D341Med (cell line): Measurements from ENCODE around the gene NT5DC4.

Experiments
- DNase-seq: peaks from one replicate; pipeline ENCODE4 v3.0.0; 2012; ENCODE audit warnings: low spot score

Gene NT5DC4

DNA sequence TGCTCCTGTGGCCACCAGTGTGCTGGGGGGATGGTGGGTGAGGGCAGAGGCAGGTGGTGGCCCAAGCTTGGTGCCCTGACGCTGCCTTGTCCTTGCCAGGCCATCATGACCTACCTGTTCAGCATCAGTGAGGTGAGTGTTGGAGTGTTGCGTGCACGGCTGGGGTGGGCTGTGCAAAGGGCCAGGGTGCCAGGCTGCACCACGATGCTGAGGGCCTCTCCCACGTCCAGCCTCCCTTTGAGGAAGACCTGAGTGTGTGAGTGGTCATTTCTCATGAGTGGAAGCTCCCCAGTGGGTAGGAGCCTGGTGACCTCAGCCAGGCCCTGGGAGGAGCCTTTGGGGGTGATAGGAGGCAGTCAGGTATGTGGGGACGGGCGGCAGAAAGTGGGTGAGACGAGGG, 3.2 kb downstream of the NT5DC4 start:
- no peak for DNase-seq

DNA sequence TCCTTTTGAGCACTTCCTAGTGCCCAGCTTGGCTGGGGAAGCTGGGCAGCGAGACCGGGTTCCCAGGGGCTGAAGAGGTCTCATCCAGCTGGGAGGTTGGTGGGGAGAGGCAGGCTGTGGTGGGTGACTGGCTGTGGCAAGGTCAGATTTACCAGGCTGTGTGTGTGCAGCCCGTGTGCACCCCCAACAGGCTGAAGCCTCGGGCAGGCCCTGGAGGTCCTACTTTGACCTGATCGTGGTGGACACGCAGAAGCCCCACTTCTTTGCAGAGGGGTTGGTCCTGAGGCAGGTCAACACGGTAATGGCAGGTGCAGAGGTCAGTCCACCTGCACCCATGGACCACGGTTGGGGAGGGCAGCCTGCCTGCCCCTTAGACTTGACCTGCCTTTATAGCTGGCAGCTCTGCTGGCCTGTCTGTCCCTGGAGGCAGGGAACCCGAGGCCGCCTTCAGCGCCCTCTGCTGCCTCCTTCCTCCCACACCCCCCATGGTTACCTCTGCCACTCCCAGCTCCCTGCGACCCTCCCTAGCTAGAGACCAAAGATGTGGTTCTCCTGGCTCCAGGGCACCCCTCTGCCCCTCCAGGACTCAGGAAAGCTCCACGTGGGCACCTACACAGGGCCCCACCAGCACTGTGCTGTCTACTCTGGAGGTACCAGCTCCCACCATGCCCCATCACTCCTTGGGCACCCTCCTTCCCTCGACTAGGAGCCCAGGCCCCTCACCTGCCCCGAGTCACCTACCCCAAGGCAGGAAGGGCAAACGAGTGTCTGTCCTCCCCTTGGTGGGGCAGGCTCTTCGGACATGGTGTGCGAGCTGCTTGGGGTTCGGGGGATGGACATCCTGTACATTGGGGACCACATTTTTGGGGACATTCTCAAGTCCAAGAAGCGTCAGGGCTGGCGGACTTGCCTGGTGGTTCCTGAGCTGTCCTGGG, 4.0 kb downstream of the NT5DC4 start:
- DNase-seq: peak; percentile 54

DNA sequence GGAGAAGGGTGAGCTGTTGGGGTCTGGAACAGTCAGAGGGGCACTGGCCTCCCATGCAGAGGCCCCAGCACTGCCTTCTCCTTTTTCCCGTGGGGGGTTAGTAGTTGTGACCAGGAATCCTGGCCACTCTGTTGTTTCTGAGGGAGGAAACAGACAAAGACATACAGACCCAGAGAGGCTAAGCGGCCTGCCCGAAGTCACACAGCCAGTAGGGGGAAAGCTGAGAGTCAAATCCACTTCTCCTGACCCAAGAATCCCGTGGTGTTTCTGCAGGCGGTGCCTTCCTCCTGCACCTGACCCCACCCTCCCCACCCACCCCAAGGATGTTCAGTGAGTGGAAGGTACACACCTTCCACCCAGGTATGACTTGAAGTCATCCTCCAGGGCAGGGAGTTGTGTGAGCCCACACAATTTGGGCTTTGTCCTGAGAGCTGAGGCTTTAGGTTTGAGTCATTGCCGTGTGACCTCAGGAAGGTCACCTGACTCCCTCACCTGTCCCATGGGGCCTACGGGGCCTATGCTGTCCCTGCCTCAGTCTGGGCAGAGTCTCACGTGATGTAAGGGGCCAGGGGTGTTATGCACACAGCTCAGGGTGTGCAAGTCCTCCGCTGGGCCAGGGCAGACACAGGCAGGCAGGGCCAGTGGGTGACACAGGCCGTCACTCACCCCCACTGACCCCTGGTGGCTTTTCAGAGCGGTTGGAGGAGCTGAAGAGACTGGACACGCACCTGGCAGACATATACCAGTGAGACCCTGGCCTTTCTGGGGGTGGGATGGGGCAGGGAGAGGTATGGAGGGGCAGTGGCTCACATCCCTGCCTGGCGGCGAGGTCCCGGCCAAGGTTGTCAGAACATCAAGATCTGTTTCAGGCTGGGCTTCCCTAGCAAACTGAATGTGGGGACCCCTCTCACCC, 5.0 kb downstream of the NT5DC4 start:
- DNase-seq: no peak

DNA sequence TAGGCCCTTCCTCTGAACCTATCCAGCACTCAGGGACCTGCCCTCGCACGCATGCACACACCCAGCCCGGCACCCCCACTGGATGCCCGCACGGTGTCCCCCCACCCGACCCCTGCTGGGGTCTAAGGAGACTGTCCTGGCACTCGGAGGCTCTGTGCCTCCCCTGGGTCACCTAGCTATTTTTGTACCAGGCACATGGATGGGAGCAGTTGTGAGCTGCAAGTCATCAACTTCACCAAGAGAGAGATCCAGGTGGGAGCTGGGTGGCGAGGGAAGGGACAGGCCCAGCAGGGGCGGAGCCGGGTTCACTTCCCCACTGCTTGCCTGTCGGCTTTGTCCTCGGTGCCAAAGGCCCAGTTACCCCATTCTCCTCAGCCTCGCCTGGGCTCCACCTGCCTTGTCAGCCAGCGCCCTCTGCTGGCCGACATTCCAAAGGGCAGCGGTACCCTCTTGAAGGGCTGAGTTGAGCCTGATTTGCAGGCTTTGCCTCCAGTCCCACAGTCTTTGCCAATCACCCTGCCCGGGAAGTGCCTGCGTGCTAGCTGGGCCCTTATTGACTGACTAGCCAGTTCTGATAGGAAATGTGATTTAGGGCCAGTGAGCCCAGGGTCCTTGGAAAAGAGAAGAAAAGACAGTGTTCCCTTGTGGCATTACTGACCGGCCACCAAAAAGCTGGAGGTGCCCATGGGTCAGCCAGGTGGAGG, 5.8 kb downstream of the NT5DC4 start:
- DNase-seq: peak; percentile 91

DNA sequence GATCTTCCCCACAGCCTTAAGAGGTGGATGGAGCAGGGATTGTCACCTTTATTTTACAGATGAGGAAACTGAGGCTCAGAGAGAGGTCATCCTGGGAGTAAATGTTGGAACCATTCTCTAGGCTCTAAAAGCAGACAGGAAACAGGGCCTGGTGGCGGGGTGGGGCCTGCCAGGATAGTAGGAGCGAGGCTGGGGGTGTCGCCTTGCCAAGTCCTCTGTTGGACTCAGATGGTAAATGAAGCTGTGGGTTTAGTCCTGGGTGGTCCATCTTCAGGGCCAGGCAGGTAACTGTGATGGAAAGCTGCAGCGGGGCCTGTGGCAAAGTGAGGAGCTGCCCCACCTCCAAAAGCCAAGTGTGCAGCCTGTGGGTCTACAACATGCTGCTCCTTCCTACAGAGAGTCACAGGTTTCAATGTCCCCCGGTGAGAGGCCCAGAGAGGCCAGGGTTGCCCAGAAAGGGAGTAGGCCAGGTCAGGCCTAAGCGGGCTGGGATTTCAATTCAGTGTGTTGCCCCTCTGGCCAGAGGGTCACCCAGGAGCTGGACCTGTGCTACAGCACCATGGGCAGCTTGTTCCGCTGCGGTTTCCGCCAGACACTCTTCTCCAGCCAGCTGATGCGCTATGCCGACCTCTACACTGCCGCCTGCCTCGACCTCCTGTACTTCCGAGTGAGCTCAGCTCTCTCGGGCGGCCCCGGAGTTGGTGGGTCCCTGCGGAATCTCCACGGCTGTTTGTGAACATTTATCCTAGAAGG, 6.6 kb downstream of the NT5DC4 start:
- no peak for DNase-seq

DNA sequence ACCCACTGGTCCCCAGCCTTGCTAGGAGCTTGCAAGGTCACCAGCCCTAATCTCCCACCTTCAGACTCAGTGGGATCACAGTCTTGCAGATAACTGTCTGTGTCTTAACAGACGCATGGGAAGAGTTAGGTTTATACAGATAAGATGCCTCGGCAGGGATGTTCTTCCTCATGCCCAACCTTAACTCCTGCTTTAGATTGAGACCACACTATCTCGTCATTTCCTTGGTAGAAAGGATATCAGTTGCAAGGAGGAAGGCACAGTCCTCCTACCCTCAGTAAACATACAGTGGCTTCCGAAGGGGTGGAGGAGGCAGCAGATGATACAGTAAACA, 7.2 kb downstream of the NT5DC4 start:
- DNase-seq: no peak

DNA sequence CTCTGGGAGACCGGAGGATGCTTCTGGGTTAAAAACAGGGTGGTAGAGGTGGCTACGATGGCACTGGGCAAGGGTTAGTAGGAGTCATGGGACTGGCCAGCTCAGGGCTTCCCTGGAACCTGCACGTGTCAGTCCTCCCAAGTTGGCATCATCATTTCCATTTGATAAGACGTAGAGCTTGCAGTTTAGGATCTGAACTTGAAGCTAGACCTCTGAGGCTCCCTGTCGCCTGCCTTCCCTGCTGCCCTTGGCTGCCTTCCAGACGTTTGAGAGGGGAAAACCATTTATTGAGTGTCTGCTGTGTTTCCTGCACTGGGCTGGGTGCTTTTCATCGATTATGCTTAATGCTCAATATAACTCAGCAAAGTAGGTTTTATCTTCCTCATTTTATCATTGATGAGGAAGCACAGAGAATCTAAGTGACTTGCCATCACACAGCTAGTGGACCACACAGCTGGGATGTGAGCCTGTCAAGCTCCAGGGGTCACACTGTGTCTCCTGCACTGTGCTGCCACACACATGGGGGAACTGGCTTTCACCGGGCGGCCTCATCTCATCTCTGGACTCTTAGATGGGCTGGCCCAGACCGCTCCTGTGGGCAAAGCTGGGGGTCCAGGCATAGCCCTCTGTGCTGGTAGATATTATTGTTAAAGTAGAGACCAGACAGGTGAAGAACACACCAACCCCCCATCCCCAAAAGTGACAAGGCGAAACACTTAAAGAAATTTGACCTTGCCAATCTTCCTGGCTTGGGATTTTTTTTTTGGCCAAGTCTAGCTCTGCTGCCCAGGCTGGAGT, 7.8 kb downstream of the NT5DC4 start:
- no peak for DNase-seq

DNA sequence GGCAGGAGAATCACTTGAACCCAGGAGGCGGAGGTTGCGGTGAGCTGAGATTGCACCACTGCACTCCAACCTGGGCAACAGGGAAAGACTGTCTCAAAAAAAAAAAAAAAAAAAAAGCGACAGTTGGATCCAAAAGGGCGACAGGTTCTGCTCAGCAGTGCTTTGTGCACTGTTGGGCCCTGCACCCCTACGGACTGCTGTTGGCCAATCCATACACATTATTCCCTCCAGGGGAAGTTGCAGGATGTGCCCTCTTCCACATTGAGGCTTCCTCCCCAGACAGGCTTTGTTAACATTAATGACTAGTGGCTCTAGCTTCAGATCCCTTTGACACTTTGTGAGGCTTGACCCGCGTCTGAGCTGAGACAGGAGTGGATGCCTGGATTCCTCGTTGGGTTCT, 9.4 kb downstream of the NT5DC4 start:
- DNase-seq: no peak

DNA sequence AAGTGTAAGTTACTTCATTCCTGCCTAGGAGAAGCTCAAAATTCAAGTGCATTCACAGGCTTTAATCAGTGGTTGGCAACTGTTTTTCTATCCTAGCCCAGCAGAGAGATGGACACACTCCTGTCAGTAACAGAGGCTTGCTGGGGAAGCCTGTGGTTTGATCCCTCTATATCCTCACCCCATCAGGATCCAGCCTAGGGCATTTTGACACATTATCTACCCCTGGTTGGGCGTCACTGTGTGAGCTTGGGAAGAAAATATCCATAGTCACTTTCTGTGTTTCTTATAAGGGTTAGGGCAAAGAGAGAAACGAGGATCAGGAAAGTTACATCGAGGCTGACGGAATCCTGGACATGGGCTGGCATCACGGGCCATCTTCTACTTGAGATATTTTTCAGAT, 10.0 kb downstream of the NT5DC4 start:
- DNase-seq: no peak

DNA sequence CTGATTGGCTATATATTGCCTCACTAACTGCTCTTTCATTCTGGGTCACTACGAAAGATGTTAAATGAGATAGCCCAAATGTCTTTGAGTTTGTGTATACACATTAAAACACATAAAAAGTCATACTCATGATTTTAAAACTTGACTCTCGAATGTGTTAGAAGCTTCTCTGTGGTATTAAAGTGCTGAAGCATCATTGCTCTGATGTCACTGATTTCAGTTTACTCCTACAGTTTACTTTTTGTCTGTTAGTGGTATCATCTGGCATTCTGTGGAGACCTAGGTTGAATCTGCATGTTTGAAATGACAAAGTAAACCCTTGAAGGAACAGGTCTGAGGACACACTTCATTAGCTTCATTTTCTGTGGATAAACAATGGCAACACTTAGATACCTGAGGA, 10.7 kb downstream of the NT5DC4 start:
- no peak for DNase-seq

DNA sequence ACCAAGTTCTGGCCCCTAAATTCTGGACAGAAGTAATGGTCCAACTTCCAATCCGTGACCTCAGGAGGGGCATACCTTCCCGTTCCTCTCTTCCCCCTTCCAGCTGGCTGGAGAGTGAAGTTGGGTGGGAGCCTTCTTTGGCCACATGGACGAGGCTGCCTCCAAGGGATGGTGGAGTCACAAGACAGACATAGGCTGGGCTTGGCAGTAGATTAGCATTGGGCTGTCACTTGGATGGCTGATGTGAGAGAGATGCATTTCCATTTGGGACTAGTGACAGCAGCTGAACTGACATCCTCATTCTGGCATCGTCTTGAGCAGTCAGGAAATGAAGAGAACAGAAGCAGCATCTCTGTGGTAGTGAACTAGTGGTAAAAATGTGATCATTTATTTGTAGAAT, 12.6 kb downstream of the NT5DC4 start:
- DNase-seq: no peak

DNA sequence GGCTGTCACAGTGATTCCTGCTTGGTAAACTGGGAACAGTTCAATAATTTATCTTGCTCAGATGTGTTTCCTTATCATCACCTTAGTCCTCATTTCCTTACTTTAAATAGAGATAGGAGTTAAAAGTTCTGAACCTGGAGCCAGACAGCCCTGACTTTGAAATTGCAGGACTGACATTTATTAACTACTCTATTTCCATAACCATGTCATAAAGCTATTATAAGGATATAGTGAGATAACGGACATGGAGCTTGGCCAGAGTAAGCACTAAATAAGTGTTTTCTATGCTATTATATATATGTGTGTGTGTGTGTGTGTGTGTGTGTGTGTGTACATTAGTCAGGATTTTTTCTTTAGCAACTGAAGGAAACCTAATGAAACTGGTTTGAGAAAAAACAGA, 13.1 kb downstream of the NT5DC4 start:
- no peak for DNase-seq

DNA sequence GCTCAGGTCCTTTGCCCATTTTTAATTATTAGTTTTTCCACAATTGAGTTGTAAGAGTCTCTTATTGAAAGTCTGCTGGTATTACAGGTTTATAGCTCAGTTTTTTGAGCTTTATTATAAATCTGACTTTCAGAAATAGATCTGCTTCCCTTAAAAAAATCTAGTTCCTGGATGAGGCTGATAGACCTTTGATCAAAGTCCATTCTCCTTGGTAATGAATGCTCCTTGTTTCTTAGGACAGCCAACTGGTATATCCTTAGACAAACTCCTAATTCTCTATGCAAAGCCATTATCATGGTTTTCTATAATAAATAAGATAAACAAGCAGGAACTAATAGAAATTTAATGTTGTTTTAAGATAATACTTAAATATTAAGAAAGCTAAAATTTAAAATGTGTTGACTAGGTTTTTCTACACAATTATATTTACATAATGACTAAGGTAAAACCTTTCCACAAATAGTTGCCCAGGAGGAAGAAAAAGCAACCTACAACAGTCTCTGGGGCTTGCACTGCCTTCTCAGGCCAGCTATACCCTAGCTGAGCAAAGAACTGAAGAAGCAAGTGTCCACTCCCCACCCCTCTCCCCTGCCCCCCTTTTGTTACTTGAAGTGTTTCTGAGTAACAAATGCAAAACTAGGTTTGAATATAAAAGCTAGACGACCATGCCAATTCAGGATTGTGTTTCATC, 16.9 kb downstream of the NT5DC4 start:
- DNase-seq: no peak

DNA sequence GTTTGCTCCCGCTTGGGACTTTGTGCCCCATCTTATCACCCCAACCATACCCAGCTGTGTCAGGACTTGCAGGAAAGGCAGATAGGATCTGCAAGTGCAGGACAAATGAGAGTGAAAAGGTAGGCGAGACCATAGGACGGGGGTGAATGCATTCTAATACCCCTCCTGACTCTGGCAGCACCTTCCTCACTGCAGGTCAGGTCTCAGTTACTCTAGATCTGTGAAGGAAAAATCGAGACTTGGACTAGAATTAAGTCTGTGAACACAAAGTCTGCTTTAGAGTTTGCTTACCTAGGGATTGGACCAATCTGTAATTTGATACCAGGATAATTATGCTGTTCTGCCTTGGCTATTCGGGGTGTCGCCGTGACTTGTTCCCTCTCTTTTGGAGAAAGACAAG, 19.7 kb downstream of the NT5DC4 start:
- DNase-seq: no peak

DNA sequence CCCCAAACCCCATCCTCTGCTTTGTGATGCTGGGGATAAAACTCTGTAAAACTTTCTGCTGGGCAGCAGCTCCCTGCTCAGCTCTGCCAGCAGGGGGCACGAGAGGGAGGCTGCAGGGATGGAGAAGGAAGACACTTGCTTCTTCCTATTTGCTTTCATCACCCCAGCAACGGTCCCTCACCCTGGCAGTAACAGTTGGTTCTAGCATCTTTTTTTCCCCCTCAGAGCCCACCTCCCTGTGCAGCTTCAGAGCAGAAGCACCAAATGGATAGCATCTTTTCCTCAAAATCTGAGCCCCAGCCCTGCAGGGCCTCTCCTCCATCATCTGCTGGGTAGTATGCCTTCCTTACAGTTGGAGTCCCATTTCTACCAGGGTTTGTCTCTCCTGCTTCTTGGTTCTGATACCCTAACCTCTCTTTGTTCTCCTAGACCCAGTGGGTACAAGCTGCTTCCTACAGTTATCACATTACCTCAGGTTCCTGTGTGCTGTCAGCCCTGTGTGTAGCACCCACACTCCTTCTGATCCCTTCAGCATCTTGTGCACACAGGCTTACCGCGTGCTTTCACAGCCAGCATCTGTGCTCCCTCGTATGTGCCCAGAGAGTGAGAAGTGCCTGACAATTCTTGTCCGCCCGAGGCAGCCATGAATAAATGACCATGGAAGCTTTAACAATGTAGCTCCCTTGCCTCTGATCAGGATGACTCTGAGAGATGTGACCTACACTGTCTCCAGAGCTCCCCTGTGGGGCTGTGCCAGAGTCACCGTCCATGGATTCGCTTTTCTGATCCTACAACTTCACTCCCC, 29.1 kb downstream of the NT5DC4 start:
- DNase-seq: peak; percentile 82

DNA sequence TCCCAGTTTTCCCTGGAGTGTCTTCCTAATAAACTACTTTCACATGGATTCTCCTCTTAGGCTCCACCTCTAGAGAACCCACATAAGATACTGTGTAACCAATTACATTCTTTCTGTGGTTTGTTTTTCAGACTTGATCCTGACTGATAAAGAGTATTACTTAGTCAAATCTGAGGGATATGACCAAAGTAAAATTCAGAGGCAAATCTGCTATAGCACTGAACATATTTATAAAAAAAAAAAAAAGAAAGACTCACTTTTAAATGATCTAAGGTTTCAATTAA, 29.7 kb downstream of the NT5DC4 start:
- no peak for DNase-seq

DNA sequence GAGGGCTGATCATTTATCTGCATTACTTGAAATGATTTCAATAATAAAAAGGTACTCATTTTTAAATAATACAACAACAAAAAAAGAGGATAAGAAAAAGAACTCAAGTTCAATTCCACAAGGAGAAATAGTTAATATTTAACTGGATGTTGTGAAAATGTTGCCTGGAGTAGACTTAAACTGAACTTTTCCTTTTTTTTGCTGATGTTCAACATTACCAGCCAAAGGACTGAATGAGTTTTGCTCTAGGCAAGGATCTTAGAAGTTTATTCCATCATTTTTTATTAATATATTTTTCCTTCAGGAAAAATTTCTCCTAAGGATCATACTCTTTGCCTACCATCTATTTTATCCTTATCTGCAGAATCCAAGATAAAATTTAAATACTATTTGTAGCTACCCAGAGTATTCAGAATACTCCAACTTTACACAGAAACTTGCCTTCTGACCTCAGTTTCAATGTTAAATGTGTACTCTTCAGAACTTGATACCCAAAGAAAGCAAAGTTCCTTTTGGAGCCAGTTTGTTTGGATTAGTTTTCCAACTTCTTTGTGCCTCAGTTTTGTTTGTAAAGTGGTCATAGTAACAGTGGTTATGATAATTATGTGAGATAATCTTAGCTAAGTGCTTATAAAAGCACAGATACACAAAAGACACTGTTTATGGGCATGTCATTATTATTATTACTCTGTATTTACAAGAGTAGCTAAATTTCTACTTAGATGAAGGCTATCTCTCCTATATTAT, 30.8 kb downstream of the NT5DC4 start:
- no peak for DNase-seq

DNA sequence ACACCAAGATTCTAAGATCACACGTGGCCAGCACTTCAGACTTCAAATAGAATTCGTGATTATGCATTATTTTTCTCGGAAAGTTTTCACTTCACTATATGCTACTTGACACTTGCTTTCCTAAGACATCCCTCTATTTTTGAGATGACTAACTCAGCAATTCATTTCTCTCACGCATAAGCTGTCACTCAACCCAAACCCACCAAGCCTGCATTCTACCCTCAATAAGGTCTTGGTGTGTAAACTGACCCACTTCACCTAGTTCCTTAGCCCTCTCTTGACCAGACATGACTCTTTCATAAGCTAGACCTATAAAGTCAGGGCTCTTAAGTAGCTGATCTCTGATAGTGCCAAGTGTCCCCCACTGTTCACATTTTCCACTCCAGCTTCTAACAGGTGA, 31.8 kb downstream of the NT5DC4 start:
- DNase-seq: no peak

DNA sequence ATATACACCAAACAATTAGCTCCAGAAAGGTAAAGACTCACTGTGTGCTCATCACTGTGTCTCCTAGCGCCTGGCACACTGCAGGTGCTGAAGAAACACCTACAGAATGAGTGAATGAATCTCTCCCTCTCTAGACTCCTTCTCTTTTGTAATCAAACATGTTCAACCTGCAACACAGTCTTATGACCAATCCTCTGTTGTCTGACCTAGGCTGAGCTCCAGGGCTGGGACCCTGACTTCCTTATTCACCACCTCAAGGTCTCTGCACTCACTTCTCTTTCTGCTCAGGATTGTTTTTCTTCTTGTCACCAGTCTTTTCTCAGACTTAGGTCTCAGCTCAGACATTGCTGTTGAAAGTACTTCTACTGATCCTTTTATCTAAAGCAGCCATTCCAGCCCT, 33.7 kb downstream of the NT5DC4 start:
- DNase-seq: no peak
